Heart right ventricle (tissue), 16 donors: ENCODE measurements around the gene MTX2. TPM values are rescaled to one million over a fixed set of nuclear protein-coding genes. Genes with fewer than 3 reads are reported as not detected.

Source experiments
- ATAC-seq, 8 donors: fragments of 200-7000 bp; cut with Tn5 transposase; one replicate each; pipeline ENCODE4 v1.9.1; 2020; ENCODE audit warnings: mild to moderate bottlenecking in 8 of 8, moderate library complexity in 8 of 8, moderate number of reproducible peaks in 1 of 8
- DNase-seq, 2 donors: peaks; one replicate each; pipeline ENCODE4 v3.0.0-alpha.2; 2020
- H3K27ac ChIP-seq, 10 donors: fragments of 200-600 bp; sonication (generic) in 2 of 10; one replicate each; pipeline versions ENCODE4 v1.5.0 to v1.8.0; 2020 to 2022; ENCODE audit warnings: mild to moderate bottlenecking in 3 of 10
- H3K27me3 ChIP-seq, 7 donors: fragments of 200-600 bp; one replicate each; pipeline ENCODE4 v1.8.0; 2021 to 2022; ENCODE audit warnings: mild to moderate bottlenecking in 2 of 7
- H3K36me3 ChIP-seq, 9 donors: fragments of 200-600 bp; sonication (generic) in 1 of 9; one replicate each; pipeline versions ENCODE4 v1.5.0 to v1.8.0; 2020 to 2022; ENCODE audit warnings: mild to moderate bottlenecking in 2 of 9
- H3K4me1 ChIP-seq, 9 donors: fragments of 200-600 bp; sonication (generic) in 1 of 9; one replicate each; pipeline versions ENCODE4 v1.5.0 to v1.8.0; 2020 to 2022; ENCODE audit warnings: mild to moderate bottlenecking in 4 of 9
- H3K4me3 ChIP-seq, 10 donors: fragments of 200-600 bp; sonication (generic) in 2 of 10; one replicate each; pipeline versions ENCODE4 v1.5.0 to v1.8.0; 2020 to 2022; ENCODE audit warnings: mild to moderate bottlenecking in 7 of 10, moderate library complexity in 2 of 10
- H3K9me3 ChIP-seq, 11 donors: fragments of 200-600 bp in 10 of 11; sonication (generic) in 2 of 11; one replicate each; pipeline versions ENCODE4 v1.5.0 to v1.8.0; 2013 to 2022; ENCODE audit warnings: mild to moderate bottlenecking in 2 of 11, control low read depth in 1 of 11, moderate library complexity in 1 of 11
- WGBS, 2 donors: extraction: QIAGEN DNeasy Blood & Tissue Kit; methylation state at CpG; one replicate each; pipeline ENCODE4 v1.1.7; 2013; ENCODE audit warnings: inconsistent platforms in 1 of 2; 5-methylcytosine and 5-hydroxymethylcytosine counted together
- intact Hi-C, 10 donors: fragments of 100-400 bp; cut with DNase I; formaldehyde crosslinking; loops; one replicate each; pipeline versions ENCODE4 v1.11.1 to v1.14.2; 2022
- long read RNA-seq, 3 donors: library from polyadenylated mRNA; unstranded; transcript quantifications; one replicate each; pipeline ENCODE4 v2.0.0, GENCODE V29; 2020 to 2021
- polyA plus RNA-seq, 2 donors: library from polyadenylated mRNA; stranded (reverse); fragments of 200-250 nt; gene quantifications; one replicate each; pipeline ENCODE4 v1.2.3, GENCODE V29; 2013
- total RNA-seq, 10 donors: library from RNA; stranded (reverse); fragmentation: NEBNext Ultra II Directional in 3 of 10; extraction: Animal tissue kit (Norgen Biotek cat#: 25700) in 3 of 10; gene quantifications; one replicate each; pipeline versions ENCODE4 v1.2.1 to v1.2.4, GENCODE V29; 2021 to 2023
- TF ChIP-seq, protein P1 (sequence below), 9 donors: fragments of 200-600 bp; sonication (generic) in 2 of 9; IDR thresholded peaks; one replicate each; pipeline versions ENCODE4 v1.5.0 to v1.8.0; 2021 to 2022; ENCODE audit warnings: antibody characterized with exemption in 9 of 9, mild to moderate bottlenecking in 5 of 9, moderate library complexity in 1 of 9
- donor health status: Arrhythmogenic right ventricular cardiomyopathy.
- donor health status: ischemic (EF 13 %, LVEDD 7.1; RV severe dilation, severe dysfunction).
- donor health status: healthy with polysubstance abuse.
- donor health status: DM: no; HTN: yes; CAD: no.
- donor health status: DM: no; HTN: no; CAD: no.
- donor health status: ischemic (EF 25% LVEDD 6.9; RV normal size, moderate dysfunction).
- donor health status: ischemic (EF 25% LVEDD 5.7; RV mildly dilated, moderate dysfunction).
- donor health status: healthy.
- donor health status: DM: yes; HTN: yes; CAD: no.
- donor health status: Ischemic cardiomyopathy.
- donor health status: ischemic (EF 35%, LVEDD 5.7; RV mildly dilated, moderate dysfunction).
- donor health status: nonischemic (EF 11% LVEDD 7.7; RV severe dilation, severe dysfunction).
- donor health status: DM: yes; HTN: yes; CAD: no.
- donor health status: PGD.
- donor health status: ischemic (EF 29% LVEDD 5.4; RV normal size, mild dysfunction).
- donor health status: nonischemic (EF 23%, LVEDD 6.1; RV moderate dilation, normal function).

MTX2 gene
- total RNA-seq (10 to 100 TPM; 37.3 to 55.8 (median 46.8) TPM), polyA plus RNA-seq (10 to 100 TPM; 57.0 to 65.2 TPM)
- long read RNA-seq, donor 1, transcript MTX2-201 (10 exons, 1,364 nt): major isoform, 60 of 72 reads
- long read RNA-seq, donor 1, transcript MTX2-202 (11 exons, 1,592 nt): minor isoform, 9 of 72 reads
- long read RNA-seq, donor 1, partial matches to known transcripts: 1 of 72 reads
- long read RNA-seq, donor 1, other reads (novel, unspliced or antisense): 2 of 72 reads
- long read RNA-seq, donor 2, transcript MTX2-202 (11 exons, 1,592 nt): minor isoform, 11 of 118 reads
- long read RNA-seq, donor 2, transcript MTX2-201 (10 exons, 1,364 nt): major isoform, 100 of 118 reads
- long read RNA-seq, donor 2, partial matches to known transcripts: 4 of 118 reads
- long read RNA-seq, donor 2, other reads (novel, unspliced or antisense): 3 of 118 reads
- long read RNA-seq, donor 3, transcript MTX2-201 (10 exons, 1,364 nt): major isoform, 119 of 144 reads
- long read RNA-seq, donor 3, transcript MTX2-202 (11 exons, 1,592 nt): minor isoform, 7 of 144 reads
- long read RNA-seq, donor 3, partial matches to known transcripts: 2 of 144 reads
- long read RNA-seq, donor 3, other reads (novel, unspliced or antisense): 13 of 144 reads

DNA sequence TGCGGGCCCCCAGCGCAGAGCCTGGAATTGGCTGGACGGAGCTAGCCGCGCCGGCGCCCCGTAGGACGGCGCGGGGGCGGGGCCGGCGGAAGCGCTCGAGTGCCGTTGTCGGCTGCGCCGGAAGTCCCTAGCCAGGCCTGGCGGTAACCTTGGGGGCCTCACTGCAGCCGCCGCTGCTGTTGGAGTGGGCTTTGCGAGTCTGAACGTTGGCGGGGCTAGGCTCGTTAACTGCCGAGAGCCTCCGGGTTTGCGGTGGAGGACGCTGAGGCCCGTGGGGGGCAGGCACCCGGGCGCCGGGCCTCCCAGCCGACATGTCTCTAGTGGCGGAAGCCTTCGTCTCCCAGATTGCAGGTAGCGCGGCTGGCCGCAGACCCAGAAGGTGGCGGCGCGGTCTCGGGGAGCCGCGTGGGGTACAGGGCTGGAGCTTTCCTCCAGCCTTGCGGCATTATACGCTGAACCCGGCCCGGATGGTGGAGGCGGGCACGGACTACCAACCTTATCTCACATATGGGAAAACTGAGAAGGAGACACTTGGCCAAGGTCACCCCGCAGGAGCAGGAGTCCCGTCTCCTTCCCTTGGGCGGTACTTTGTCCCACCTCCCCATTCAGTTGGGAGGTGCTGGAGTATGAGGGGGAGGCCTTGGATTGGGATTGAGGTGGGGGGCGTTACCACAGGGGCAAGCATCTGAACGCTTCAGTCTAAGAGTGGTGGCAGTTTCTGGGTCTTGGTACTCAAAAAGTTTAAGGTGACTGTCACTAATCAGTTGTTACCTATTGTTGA, at the start of gene MTX2:
Gene MTX2 (plus strand): TSS at position 124 of the 781 bp plus-strand sequence. CDS start 188 bp downstream, at position 312.
- ATAC-seq (peak; percentile 98 to 100 (median 99)), DNase-seq (peak; percentile 67 to 78)
- peaks cover 0 to 6% (median 0%) of the 10 kb centered on the region in 7 donors for H3K27me3 ChIP-seq
- TF ChIP-seq, protein P1, sequence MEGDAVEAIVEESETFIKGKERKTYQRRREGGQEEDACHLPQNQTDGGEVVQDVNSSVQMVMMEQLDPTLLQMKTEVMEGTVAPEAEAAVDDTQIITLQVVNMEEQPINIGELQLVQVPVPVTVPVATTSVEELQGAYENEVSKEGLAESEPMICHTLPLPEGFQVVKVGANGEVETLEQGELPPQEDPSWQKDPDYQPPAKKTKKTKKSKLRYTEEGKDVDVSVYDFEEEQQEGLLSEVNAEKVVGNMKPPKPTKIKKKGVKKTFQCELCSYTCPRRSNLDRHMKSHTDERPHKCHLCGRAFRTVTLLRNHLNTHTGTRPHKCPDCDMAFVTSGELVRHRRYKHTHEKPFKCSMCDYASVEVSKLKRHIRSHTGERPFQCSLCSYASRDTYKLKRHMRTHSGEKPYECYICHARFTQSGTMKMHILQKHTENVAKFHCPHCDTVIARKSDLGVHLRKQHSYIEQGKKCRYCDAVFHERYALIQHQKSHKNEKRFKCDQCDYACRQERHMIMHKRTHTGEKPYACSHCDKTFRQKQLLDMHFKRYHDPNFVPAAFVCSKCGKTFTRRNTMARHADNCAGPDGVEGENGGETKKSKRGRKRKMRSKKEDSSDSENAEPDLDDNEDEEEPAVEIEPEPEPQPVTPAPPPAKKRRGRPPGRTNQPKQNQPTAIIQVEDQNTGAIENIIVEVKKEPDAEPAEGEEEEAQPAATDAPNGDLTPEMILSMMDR (IDR thresholded peaks at IDR 0.05): peak in 4 of 9 donors; percentile 6 to 39 (median 31)
- peak within 1 kb of the TSS; percentile 66 to 96 (median 92) for H3K27ac ChIP-seq
- H3K4me3 ChIP-seq: peak within 1 kb of the TSS; percentile 57 to 96 (median 78)
- H3K9me3 ChIP-seq: no peaks in the 10 kb centered on the region
- no peaks in the 10 kb centered on the region for H3K36me3 ChIP-seq
- 0% methylated on average over 58 of the region's 58 CpGs for whole genome bisulfite sequencing, 2 donors
- intact Hi-C loops: loop anchor here in 2 of 10 donors (5.0 to 10.0 kb wide), 3 partner anchors 55 to 185 kb away; no protein-coding TSS in a partner anchor
- H3K4me1 ChIP-seq: peaks cover 0 to 37% (median 16%) of the 10 kb centered on the region in 9 donors

DNA sequence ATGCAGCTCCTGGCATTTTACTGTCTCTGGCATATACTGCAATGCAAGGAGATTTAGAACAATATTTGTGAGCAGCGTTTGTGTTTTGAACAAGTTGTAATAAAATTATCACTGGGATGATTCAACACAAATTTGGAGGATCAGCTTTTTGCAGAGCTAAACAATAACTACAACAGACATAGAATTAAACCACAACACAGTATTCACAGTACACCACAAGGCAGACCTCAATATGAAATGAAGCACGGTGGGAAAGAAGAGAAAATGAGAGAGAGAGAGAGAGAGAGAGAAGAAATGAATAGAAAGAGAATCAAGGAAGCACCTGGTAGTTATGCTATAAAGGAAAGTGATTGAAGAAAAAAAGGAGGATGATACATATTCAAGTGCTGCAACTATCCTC, 41.4 kb upstream of the MTX2 start:
- peaks cover 0 to 79% (median 51%) of the 10 kb centered on the region in 7 donors for H3K27me3 ChIP-seq
- intact Hi-C loops: no loop called here
- no peak overlapping the region for H3K27ac ChIP-seq
- 82 to 90% methylated on average over 2 of the region's 2 CpGs for WGBS, 2 donors
- TF ChIP-seq, protein P1 (IDR thresholded peaks at IDR 0.05): no peak
- H3K36me3 ChIP-seq: no peaks in the 10 kb centered on the region
- H3K4me1 ChIP-seq: no peaks in the 10 kb centered on the region
- H3K9me3 ChIP-seq: no peaks in the 10 kb centered on the region
- ATAC-seq (no peak), DNase-seq (no peak)
- no peak overlapping the region for H3K4me3 ChIP-seq

DNA sequence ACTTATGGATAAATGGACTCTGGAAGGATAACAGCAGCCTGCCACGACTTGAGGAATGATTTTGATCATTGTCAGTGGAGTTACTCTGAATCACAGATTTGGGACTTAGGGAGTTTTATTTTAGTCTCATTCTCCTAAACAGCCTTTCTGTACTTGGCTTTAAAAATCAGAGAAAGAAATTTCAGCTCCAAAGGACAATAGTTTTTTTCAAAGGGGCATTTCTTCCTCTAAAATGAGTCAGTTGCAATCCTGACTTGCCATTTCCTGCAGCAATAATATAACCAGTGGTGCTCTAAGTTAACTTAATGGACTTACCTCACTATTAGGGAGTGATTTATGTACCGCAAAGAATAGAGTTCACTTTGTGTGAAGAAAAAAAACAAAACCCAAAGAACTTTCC, 35.1 kb upstream of the MTX2 start:
- H3K9me3 ChIP-seq: no peaks in the 10 kb centered on the region
- TF ChIP-seq, protein P1 (IDR thresholded peaks at IDR 0.05): no peak
- DNase-seq (no peak), ATAC-seq (no peak)
- no peaks in the 10 kb centered on the region for H3K36me3 ChIP-seq
- peaks cover 0 to 7% (median 0%) of the 10 kb centered on the region in 9 donors for H3K4me1 ChIP-seq
- intact Hi-C loops: no loop called here
- no peak overlapping the region for H3K4me3 ChIP-seq
- H3K27ac ChIP-seq: no peak overlapping the region
- peaks cover 0 to 65% (median 39%) of the 10 kb centered on the region in 7 donors for H3K27me3 ChIP-seq
- WGBS, 2 donors: 58 to 67% methylated on average over 2 of the region's 2 CpGs

DNA sequence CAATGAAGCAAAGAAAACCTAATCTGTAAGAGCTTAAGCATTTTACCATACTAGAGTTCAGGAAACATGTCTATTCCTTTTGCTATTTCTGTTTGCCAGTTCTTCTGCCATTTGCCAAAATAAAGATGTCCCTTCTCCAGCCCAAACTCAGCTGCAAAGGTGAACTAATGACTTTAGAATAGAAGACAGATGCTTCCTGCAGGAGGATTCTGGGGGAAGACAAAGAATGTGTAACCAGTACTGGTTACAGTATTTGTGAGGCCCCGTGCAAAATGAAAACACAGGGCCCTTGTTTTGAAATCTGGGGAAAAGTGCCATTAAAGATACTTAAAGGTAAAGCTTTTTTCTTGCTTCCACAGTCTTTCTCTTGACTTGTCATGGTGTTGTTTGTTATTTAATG, 34.3 kb upstream of the MTX2 start:
- Histone ChIP-seq H3K4me1 (peaks cover 0 to 7% (median 0%) of the 10 kb centered on the region in 9 donors), H3K4me3 (no peak overlapping the region), H3K27me3 (peaks cover 0 to 60% (median 37%) of the 10 kb centered on the region in 7 donors), H3K27ac (no peak overlapping the region), H3K36me3 (no peaks in the 10 kb centered on the region), H3K9me3 (no peaks in the 10 kb centered on the region)
- 38 to 51% methylated on average over 1 of the region's 1 CpG for WGBS, 2 donors
- DNase-seq: no peak
- ATAC-seq: no peak
- intact Hi-C loops: no loop called here
- TF ChIP-seq, protein P1 (IDR thresholded peaks at IDR 0.05): no peak
